WTC11 (cell line): ENCODE results near the gene ENDOV.

Experiments
- ETV6 ChIP-seq: sonication (generic); formaldehyde crosslinking; IDR thresholded peaks from 2 replicates; pipeline ENCODE4 v1.8.1; 2022; ENCODE audit warnings: mild to moderate bottlenecking, missing genetic modification reagents
- NFE2L1 ChIP-seq: sonication (generic); formaldehyde crosslinking; IDR thresholded peaks from 2 replicates; pipeline ENCODE4 v1.8.1; 2023; ENCODE audit warnings: missing genetic modification reagents
- ZBTB21 ChIP-seq: sonication (generic); formaldehyde crosslinking; IDR thresholded peaks from 2 replicates; pipeline ENCODE4 v1.8.1; 2023; ENCODE audit warnings: mild to moderate bottlenecking, missing genetic modification reagents, borderline replicate concordance
- TF ChIP-seq, protein P1 (sequence below): fragments of 250-450 bp; sonication (Bioruptor Pico); conservative IDR thresholded peaks from 2 replicates; pipeline ENCODE4 v1.9.0; 2021; ENCODE audit warnings: mild to moderate bottlenecking
- TF ChIP-seq, protein P2 (sequence below): sonication (generic); formaldehyde crosslinking; IDR thresholded peaks from 2 replicates; pipeline ENCODE4 v1.8.1; 2023; ENCODE audit warnings: mild to moderate bottlenecking, missing genetic modification reagents
- TF ChIP-seq, protein P3 (sequence below): sonication (generic); formaldehyde crosslinking; IDR thresholded peaks from 2 replicates; pipeline ENCODE4 v1.8.0; 2022; ENCODE audit warnings: mild to moderate bottlenecking, missing genetic modification reagents
- TF ChIP-seq, protein P4 (sequence below): fragments of 200-600 bp; IDR thresholded peaks from 2 replicates; pipeline ENCODE4 v1.8.0; 2022; ENCODE audit warnings: antibody characterized with exemption

DNA sequence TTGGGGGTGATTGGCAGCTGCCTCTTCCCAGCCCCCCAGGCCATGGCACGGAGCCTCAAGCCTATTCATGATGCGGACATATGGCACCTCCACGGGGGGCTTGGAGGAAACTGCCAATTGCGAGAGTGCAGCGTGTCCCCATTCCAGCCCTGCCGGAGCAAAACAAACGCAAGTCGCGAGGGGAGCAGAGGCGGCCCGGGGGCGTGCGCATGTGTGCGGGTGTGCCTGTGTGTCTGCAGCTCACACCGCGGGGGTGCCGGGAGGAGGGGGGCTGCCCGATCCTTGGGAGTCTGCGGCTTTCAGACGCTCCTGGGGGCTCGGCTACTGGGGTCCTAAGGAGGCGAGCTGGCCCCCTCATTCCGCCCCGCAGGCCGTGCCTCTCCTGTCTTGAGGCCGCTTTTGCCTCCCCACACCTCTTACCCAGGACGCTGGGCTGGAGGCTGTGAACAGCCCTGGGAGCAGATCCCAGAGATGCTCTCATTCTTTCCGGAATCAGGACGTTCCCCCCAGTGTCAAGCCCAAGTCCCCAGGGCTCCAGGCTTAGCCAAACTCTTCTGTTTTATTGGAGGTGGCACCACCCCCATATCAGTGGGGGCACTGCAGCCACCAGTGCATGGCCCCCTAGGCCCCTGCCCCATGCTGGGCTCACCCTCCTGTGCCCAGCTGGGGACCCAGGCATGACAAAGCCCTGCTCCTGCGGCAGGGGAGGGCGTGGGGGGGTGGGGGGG, 29.1 kb downstream of the ENDOV start:
- TF ChIP-seq, protein P1, sequence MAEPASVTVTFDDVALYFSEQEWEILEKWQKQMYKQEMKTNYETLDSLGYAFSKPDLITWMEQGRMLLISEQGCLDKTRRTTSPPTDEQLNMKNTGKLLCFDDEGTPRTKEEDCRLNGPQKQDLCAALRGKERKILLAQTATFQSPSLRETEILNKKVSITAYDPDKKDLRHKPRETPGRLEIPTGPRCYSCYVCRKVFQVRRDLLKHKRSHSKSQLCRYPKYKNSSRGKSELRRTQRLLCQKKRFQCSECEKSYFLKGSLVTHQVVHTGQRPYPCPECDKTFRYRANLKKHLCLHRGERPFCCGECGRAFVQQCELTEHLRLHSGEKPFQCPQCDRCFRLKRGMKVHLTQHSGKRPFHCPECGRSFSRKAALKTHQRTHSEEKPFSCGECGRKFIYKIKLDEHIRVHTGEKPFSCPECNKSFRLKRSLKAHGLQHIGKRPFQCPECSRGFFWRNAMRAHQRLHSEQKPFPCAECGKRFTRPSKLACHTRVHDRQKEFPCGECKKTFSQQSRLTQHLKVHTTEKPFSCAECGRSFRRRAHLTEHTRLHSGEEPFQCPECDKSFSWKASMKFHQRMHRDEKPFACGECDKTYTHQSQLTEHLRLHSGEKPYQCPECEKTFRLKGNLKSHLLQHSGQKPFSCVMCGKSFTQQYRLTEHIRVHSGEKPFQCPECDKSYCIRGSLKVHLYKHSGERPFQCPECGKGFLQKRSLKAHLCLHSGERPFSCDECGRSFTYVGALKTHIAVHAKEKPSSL (CRISPR knock-in tag) = no peak
- TF ChIP-seq, protein P2, sequence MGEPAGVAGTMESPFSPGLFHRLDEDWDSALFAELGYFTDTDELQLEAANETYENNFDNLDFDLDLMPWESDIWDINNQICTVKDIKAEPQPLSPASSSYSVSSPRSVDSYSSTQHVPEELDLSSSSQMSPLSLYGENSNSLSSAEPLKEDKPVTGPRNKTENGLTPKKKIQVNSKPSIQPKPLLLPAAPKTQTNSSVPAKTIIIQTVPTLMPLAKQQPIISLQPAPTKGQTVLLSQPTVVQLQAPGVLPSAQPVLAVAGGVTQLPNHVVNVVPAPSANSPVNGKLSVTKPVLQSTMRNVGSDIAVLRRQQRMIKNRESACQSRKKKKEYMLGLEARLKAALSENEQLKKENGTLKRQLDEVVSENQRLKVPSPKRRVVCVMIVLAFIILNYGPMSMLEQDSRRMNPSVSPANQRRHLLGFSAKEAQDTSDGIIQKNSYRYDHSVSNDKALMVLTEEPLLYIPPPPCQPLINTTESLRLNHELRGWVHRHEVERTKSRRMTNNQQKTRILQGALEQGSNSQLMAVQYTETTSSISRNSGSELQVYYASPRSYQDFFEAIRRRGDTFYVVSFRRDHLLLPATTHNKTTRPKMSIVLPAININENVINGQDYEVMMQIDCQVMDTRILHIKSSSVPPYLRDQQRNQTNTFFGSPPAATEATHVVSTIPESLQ (CRISPR knock-in tag) = no peak
- TF ChIP-seq, protein P3, sequence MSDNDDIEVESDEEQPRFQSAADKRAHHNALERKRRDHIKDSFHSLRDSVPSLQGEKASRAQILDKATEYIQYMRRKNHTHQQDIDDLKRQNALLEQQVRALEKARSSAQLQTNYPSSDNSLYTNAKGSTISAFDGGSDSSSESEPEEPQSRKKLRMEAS (CRISPR knock-in tag) = no peak
- TF ChIP-seq NFE2L1 (CRISPR knock-in tag) = no peak
- TF ChIP-seq, protein P4, sequence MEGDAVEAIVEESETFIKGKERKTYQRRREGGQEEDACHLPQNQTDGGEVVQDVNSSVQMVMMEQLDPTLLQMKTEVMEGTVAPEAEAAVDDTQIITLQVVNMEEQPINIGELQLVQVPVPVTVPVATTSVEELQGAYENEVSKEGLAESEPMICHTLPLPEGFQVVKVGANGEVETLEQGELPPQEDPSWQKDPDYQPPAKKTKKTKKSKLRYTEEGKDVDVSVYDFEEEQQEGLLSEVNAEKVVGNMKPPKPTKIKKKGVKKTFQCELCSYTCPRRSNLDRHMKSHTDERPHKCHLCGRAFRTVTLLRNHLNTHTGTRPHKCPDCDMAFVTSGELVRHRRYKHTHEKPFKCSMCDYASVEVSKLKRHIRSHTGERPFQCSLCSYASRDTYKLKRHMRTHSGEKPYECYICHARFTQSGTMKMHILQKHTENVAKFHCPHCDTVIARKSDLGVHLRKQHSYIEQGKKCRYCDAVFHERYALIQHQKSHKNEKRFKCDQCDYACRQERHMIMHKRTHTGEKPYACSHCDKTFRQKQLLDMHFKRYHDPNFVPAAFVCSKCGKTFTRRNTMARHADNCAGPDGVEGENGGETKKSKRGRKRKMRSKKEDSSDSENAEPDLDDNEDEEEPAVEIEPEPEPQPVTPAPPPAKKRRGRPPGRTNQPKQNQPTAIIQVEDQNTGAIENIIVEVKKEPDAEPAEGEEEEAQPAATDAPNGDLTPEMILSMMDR = no peak
- TF ChIP-seq ETV6 (CRISPR knock-in tag) = no peak
- no peak for TF ChIP-seq ZBTB21 (CRISPR knock-in tag)
